H9 (cell line): ENCODE results near the gene KLF13. TPM values are rescaled to one million over a fixed set of nuclear protein-coding genes. Genes with fewer than 3 reads are reported as not detected.

ENCODE experiments used
- DNase-seq: peaks from one replicate; pipeline ENCODE4 v3.0.0-alpha.2; 2017
- H2AFZ ChIP-seq: one replicate; pipeline ENCODE4 v1.6.1; 2013; ENCODE audit warnings: mild to moderate bottlenecking, low read length, control low read depth, moderate library complexity
- H2AK5ac ChIP-seq: 2 replicates; pipeline ENCODE4 v1.6.1; 2013; ENCODE audit warnings: low read length, control low read depth, mixed read lengths; ENCODE audit not compliant: insufficient read length
- H2BK120ac ChIP-seq: one replicate; pipeline ENCODE4 v1.6.1; 2013; ENCODE audit warnings: low read depth, mild to moderate bottlenecking, low read length, control low read depth, inconsistent platforms; ENCODE audit not compliant: poor library complexity, severe bottlenecking
- H2BK12ac ChIP-seq: 2 replicates; pipeline ENCODE4 v1.6.1; 2013; ENCODE audit warnings: low read length, control low read depth, mixed read lengths, low read depth; ENCODE audit not compliant: insufficient read length
- H2BK15ac ChIP-seq: 2 replicates; pipeline ENCODE4 v1.6.1; 2013; ENCODE audit warnings: low read depth, low read length, control low read depth
- H2BK20ac ChIP-seq: one replicate; pipeline ENCODE4 v1.6.1; 2013; ENCODE audit warnings: low read depth, mild to moderate bottlenecking, low read length, control low read depth, inconsistent platforms; ENCODE audit not compliant: poor library complexity, severe bottlenecking
- H2BK5ac ChIP-seq: 2 replicates; pipeline ENCODE4 v1.6.1; 2013; ENCODE audit warnings: low read length, control low read depth, mixed read lengths; ENCODE audit not compliant: insufficient read length
- H3K14ac ChIP-seq: 2 replicates; pipeline ENCODE4 v1.6.1; 2013; ENCODE audit warnings: low read length, control low read depth; ENCODE audit not compliant: insufficient read depth
- H3K18ac ChIP-seq: 2 replicates; pipeline ENCODE4 v1.6.1; 2013; ENCODE audit warnings: low read depth, mild to moderate bottlenecking, mixed read lengths, low read length, control low read depth; ENCODE audit not compliant: insufficient read length
- H3K23ac ChIP-seq: 2 replicates; pipeline ENCODE4 v1.6.1; 2013; ENCODE audit warnings: low read length, control low read depth, mixed read lengths, low read depth; ENCODE audit not compliant: insufficient read length
- H3K23me2 ChIP-seq: 2 replicates; pipeline ENCODE4 v1.6.1; 2013; ENCODE audit warnings: low read depth, mild to moderate bottlenecking, mixed read lengths, low read length, control low read depth; ENCODE audit not compliant: insufficient read length, poor library complexity, severe bottlenecking
- H3K27ac ChIP-seq: 2 replicates; pipeline ENCODE4 v1.5.1; 2013; ENCODE audit warnings: low read length, control low read depth, mixed read lengths, low read depth; ENCODE audit not compliant: insufficient read length
- H3K27me3 ChIP-seq: 2 replicates; pipeline ENCODE4 v1.6.1; 2013; ENCODE audit warnings: low read length, control low read depth, inconsistent platforms; ENCODE audit not compliant: insufficient read depth
- H3K4ac ChIP-seq: 2 replicates; pipeline ENCODE4 v1.6.1; 2013; ENCODE audit warnings: low read depth, mild to moderate bottlenecking, control low read depth, inconsistent platforms, low read length, moderate library complexity
- H3K4me1 ChIP-seq: 2 replicates; pipeline ENCODE4 v1.6.1; 2013; ENCODE audit warnings: low read length, control low read depth, inconsistent platforms; ENCODE audit not compliant: insufficient read depth
- H3K4me2 ChIP-seq: 2 replicates; pipeline ENCODE4 v1.6.1; 2013; ENCODE audit warnings: low read length, control low read depth, mixed read lengths; ENCODE audit not compliant: insufficient read length, insufficient read depth
- H3K56ac ChIP-seq: 2 replicates; pipeline ENCODE4 v1.6.1; 2013; ENCODE audit warnings: low read depth, mild to moderate bottlenecking, mixed read lengths, low read length, control low read depth; ENCODE audit not compliant: insufficient read length
- H3K79me1 ChIP-seq: 2 replicates; pipeline ENCODE4 v1.6.1; 2013; ENCODE audit warnings: low read depth, mild to moderate bottlenecking, moderate library complexity, low read length, control low read depth, inconsistent platforms; ENCODE audit not compliant: insufficient read depth, poor library complexity, severe bottlenecking
- H3K79me2 ChIP-seq: 2 replicates; pipeline ENCODE4 v1.6.1; 2013; ENCODE audit warnings: low read length, control low read depth, inconsistent platforms; ENCODE audit not compliant: insufficient read depth
- H3K9ac ChIP-seq: 2 replicates; pipeline ENCODE4 v1.6.1; 2013; ENCODE audit warnings: low read length, control low read depth, mixed read lengths; ENCODE audit not compliant: insufficient read length; ENCODE audit errors: extremely low read depth
- H3K9me3 ChIP-seq: one replicate; pipeline ENCODE4 v1.6.1; 2013; ENCODE audit warnings: low read depth, low read length, inconsistent platforms; ENCODE audit not compliant: control insufficient read depth
- H3T11ph ChIP-seq: one replicate; pipeline ENCODE4 v1.6.1; 2013; ENCODE audit warnings: mild to moderate bottlenecking, low read length, control low read depth, inconsistent platforms
- H4K20me1 ChIP-seq: one replicate; pipeline ENCODE4 v1.6.1; 2013; ENCODE audit not compliant: control insufficient read depth, insufficient read length, insufficient read depth
- H4K5ac ChIP-seq: 2 replicates; pipeline ENCODE4 v1.6.1; 2013; ENCODE audit warnings: low read depth, mild to moderate bottlenecking, mixed read lengths, low read length, control low read depth; ENCODE audit not compliant: insufficient read length
- H4K8ac ChIP-seq: replicated peaks from 2 replicates; pipeline ENCODE4 v1.6.1; 2013; ENCODE audit warnings: low read length, control low read depth, mixed read lengths, low read depth; ENCODE audit not compliant: insufficient read length
- H4K91ac ChIP-seq: 2 replicates; pipeline ENCODE4 v1.6.1; 2013; ENCODE audit warnings: low read depth, mild to moderate bottlenecking, moderate library complexity, mixed read lengths, low read length, control low read depth; ENCODE audit not compliant: insufficient read length
- H3K27ac Mint-ChIP-seq, 3 experiments: 2 replicates in 2 of 3; 3 replicates in 1 of 3; pipeline ENCODE4 v1.8.0; 2020 to 2021; ENCODE audit warnings: mixed read lengths in 3 of 3, mild to moderate bottlenecking in 1 of 3, moderate library complexity in 1 of 3
- H3K27me3 Mint-ChIP-seq: 2 replicates; pipeline ENCODE4 v1.8.0; 2021; ENCODE audit warnings: low read depth, mild to moderate bottlenecking, moderate library complexity, mixed read lengths
- H3K36me3 Mint-ChIP-seq, 3 experiments: 2 replicates in 2 of 3; 3 replicates in 1 of 3; pipeline ENCODE4 v1.8.0; 2020 to 2021; ENCODE audit warnings: low read depth in 3 of 3, mixed read lengths in 3 of 3; ENCODE audit not compliant: insufficient read depth in 1 of 3
- H3K4me1 Mint-ChIP-seq, 2 experiments: 2 replicates each; pipeline ENCODE4 v1.8.0; 2020; ENCODE audit warnings: mixed read lengths in 2 of 2
- H3K4me3 Mint-ChIP-seq, 2 experiments: 2 replicates in 1 of 2; 3 replicates in 1 of 2; pipeline ENCODE4 v1.8.0; 2020 to 2021; ENCODE audit warnings: mild to moderate bottlenecking in 2 of 2, mixed read lengths in 2 of 2, moderate library complexity in 1 of 2
- H3K9me3 Mint-ChIP-seq, 2 experiments: 2 replicates in 1 of 2; 3 replicates in 1 of 2; pipeline ENCODE4 v1.8.0; 2020; ENCODE audit warnings: mild to moderate bottlenecking in 2 of 2, mixed read lengths in 2 of 2, moderate library complexity in 1 of 2
- CTCF ChIP-seq: fragments of 200-600 bp; sonication (generic); conservative IDR thresholded peaks from 3 replicates; pipeline ENCODE4 v1.8.0; 2021; ENCODE audit warnings: antibody characterized with exemption, mild to moderate bottlenecking
- WGBS: extraction: QIAGEN DNeasy Blood & Tissue Kit; methylation state at CpG from one replicate; pipeline ENCODE4 v1.1.7; 2013; ENCODE audit warnings: missing lambda C conversion rate, low lambda C conversion rate, mixed read lengths; ENCODE audit not compliant: insufficient read length; ENCODE audit errors: extremely low coverage; 5-methylcytosine and 5-hydroxymethylcytosine counted together
- total RNA-seq: library from RNA; stranded (reverse); gene quantifications from 2 replicates; pipeline ENCODE4 v1.2.1, GENCODE V29; 2021

Gene KLF13
- total RNA-seq, 1 experiment from 2014 or later, result 33.4 TPM

GRCh38 chr15:31366169-31366734, 39.6 kb downstream of the KLF13 start:
- Histone ChIP-seq H4K20me1 (no peaks in the 10 kb centered on the region), H2BK20ac (no peak overlapping the region), H3K79me2 (no peaks in the 10 kb centered on the region; the same call in 1 of the 2 replicates), H3K4ac (no peak overlapping the region), H3K9me3 (no peaks in the 10 kb centered on the region), H2BK12ac (no peak overlapping the region), H3K27me3 (no peaks in the 10 kb centered on the region), H4K8ac (no peak overlapping the region), H3K23ac (no peak overlapping the region), H3K4me1 (peaks cover 25% of the 10 kb centered on the region), H4K5ac (no peak overlapping the region), H3K9ac (no peak overlapping the region), H4K91ac (no peak overlapping the region), H2BK120ac (no peak overlapping the region), H2BK15ac (no peak overlapping the region), H2BK5ac (no peak overlapping the region), H3T11ph (no peak overlapping the region), H2AFZ (no peak overlapping the region), H3K27ac (peak overlapping the region; percentile 14), H3K14ac (no peak overlapping the region; the same call in 1 of the 2 replicates), H3K56ac (no peak overlapping the region), H3K18ac (no peak overlapping the region), H2AK5ac (no peak overlapping the region), H3K79me1 (no peaks in the 10 kb centered on the region), H3K4me2 (peak overlapping the region; percentile 23), H3K23me2 (peaks cover 2% of the 10 kb centered on the region)
- Mint-ChIP-seq H3K4me1 (peaks cover 77 to 84% of the 10 kb centered on the region in 2 experiments), H3K27ac (peak overlapping the region in 1 of 3 experiments; percentile 64; a peak in 2 of 7 replicates), H3K4me3 (peak overlapping the region; percentile 34 to 67), H3K27me3 (no peaks in the 10 kb centered on the region; the same call in none of the 2 replicates), H3K36me3 (peaks cover 4 to 16% (median 4%) of the 10 kb centered on the region in 3 experiments; a peak in 2 of 7 replicates), H3K9me3 (peaks cover 4 to 6% of the 10 kb centered on the region in 2 experiments; a peak in 3 of 5 replicates)
- no peak for TF ChIP-seq CTCF
- DNase-seq, result peak; percentile 59
- WGBS, result no CpG with 5 or more reads among the region's 7 CpGs
